ENCODE data around the gene IQUB.

GRCh38 chr7:123431075-123431614, 103.2 kb downstream of the IQUB start:
- TF ChIP-seq E2F4 (CRISPR knock-in tag; IDR thresholded peaks at IDR 0.05; ENCODE audit: borderline replicate concordance, low read depth), result no peak
- TF ChIP-seq ZNF671 (CRISPR knock-in tag; IDR thresholded peaks at IDR 0.05), result peak; percentile 95
- no peak for TF ChIP-seq TEAD4 (CRISPR knock-in tag; IDR thresholded peaks at IDR 0.05)
- TF ChIP-seq GABPB1 (CRISPR knock-in tag; IDR thresholded peaks at IDR 0.05), result no peak
- TF ChIP-seq ZNF138 (CRISPR knock-in tag; conservative IDR thresholded peaks at IDR 0.05), result no peak
- TF ChIP-seq CTCF (IDR thresholded peaks at IDR 0.05), result no peak
